Prostate gland (tissue), 2 donors: ENCODE results near the gene FARS2. TPM values are rescaled to one million over a fixed set of nuclear protein-coding genes. Genes with fewer than 3 reads are reported as not detected.

Experiments used
- DNase-seq: peaks from one replicate; pipeline ENCODE4 v3.0.0-alpha.2; 2019; ENCODE audit warnings: low spot score
- H3K27ac ChIP-seq, 2 donors: fragments of 200-600 bp; sonication (generic); 2 replicates each; pipeline ENCODE4 v1.5.1; 2017 to 2019
- H3K27me3 ChIP-seq: fragments of 200-600 bp; sonication (generic); replicated peaks from 2 replicates; pipeline ENCODE4 v1.5.1; 2019; ENCODE audit not compliant: insufficient read depth
- H3K36me3 ChIP-seq, 2 donors: fragments of 200-600 bp; sonication (generic); 1 replicate in 1 of 2; 2 replicates in 1 of 2; pipeline versions ENCODE4 v1.5.1 to v1.8.1; 2017 to 2019
- H3K4me1 ChIP-seq: fragments of 200-600 bp; sonication (generic); replicated peaks from 2 replicates; pipeline ENCODE4 v1.5.1; 2019
- H3K4me3 ChIP-seq, 2 donors: fragments of 200-600 bp; sonication (generic); 2 replicates each; pipeline ENCODE4 v1.5.1; 2017 to 2019
- H3K9me3 ChIP-seq: fragments of 200-600 bp; sonication (generic); 2 replicates; pipeline ENCODE4 v1.5.1; 2017
- CTCF ChIP-seq, 4 experiments: fragments of 200-600 bp in 2 of 4; fragments of 450-650 bp in 2 of 4; sonication (generic) in 2 of 4; IDR thresholded peaks; 1 replicate in 3 of 4; 2 replicates in 1 of 4; pipeline ENCODE4 v1.5.1; 2016 to 2019; ENCODE audit warnings: antibody characterized with exemption in 4 of 4, mild to moderate bottlenecking in 2 of 4, moderate library complexity in 2 of 4
- POLR2A ChIP-seq: fragments of 450-650 bp; IDR thresholded peaks from one replicate; pipeline ENCODE4 v1.6.1; 2016; ENCODE audit warnings: antibody characterized with exemption, mild to moderate bottlenecking
- POLR2AphosphoS5 ChIP-seq: sonication (generic); formaldehyde crosslinking; IDR thresholded peaks from one replicate; pipeline ENCODE4 v1.6.1; 2017; ENCODE audit warnings: antibody characterized with exemption
- whole genome bisulfite sequencing: methylation state at CpG from one replicate; pipeline ENCODE4 v1.1.5; 2018; 5-methylcytosine and 5-hydroxymethylcytosine counted together
- intact Hi-C: fragments of 100-400 bp; cut with DNase I; formaldehyde crosslinking; loops from one replicate; pipeline ENCODE4 v1.14.2; 2022
- total RNA-seq, 2 donors: library from RNA; depleted of rRNA; stranded (reverse); fragments of >200 nt; gene quantifications; one replicate each; pipeline ENCODE4 v1.1.0, GENCODE V29; 2016

The FARS2 gene
- total RNA-seq, 2 donors from 2014 or later, result 11.6 to 19.5 TPM

GRCh38 chr6:5504078-5504477 is 242.8 kb downstream of the FARS2 start:
- 98% methylated on average over 1 of the region's 1 CpG for WGBS
- intact Hi-C loops, result no loop called here
- no peaks in the 10 kb centered on the region for H3K36me3 ChIP-seq
- H3K9me3 ChIP-seq, result no peaks in the 10 kb centered on the region
- DNase-seq, result no peak
- H3K27ac ChIP-seq, result no peak overlapping the region
- H3K4me3 ChIP-seq, result no peak overlapping the region
- TF ChIP-seq POLR2A (no peak), CTCF (IDR thresholded peaks at IDR 0.05) (no peak), POLR2AphosphoS5 (no peak)
- H3K27me3 ChIP-seq, result no peaks in the 10 kb centered on the region
- no peaks in the 10 kb centered on the region for H3K4me1 ChIP-seq

DNA sequence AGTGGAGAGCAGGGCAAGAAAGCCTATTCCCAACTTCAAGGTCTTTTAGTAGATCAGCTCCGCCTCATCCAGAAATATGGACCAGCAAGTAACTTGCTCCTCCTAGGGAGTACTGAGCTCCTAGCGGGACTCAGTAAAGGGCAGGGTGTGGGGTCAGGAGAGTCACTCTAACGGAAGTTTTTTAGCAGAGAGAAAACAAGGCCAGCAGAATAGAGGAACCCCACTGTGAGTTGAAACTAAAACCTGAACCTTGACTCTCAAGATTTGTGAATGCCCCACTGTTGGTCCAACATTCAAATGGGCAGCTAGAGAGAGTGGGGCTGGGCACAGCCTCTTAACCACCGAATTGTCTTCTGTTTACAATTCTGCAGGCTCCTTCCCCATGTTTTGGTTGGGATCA is 244.8 kb downstream of the FARS2 start:
- no peaks in the 10 kb centered on the region for H3K27me3 ChIP-seq
- no peak for TF ChIP-seq CTCF (IDR thresholded peaks at IDR 0.05)
- no peak for TF ChIP-seq POLR2AphosphoS5
- TF ChIP-seq POLR2A, result no peak
- H3K4me1 ChIP-seq, result no peaks in the 10 kb centered on the region
- H3K27ac ChIP-seq, result no peak overlapping the region
- WGBS, result 81% methylated on average over 4 of the region's 4 CpGs
- H3K4me3 ChIP-seq, result no peak overlapping the region
- no peaks in the 10 kb centered on the region for H3K9me3 ChIP-seq
- no peak for DNase-seq
- no peaks in the 10 kb centered on the region for H3K36me3 ChIP-seq
- intact Hi-C loops, result no loop called here

GRCh38 chr6:5506597-5506996 is 245.3 kb downstream of the FARS2 start:
- Histone ChIP-seq H3K27me3 (no peaks in the 10 kb centered on the region), H3K4me1 (no peaks in the 10 kb centered on the region), H3K9me3 (no peaks in the 10 kb centered on the region), H3K27ac (no peak overlapping the region), H3K36me3 (no peaks in the 10 kb centered on the region), H3K4me3 (no peak overlapping the region)
- TF ChIP-seq CTCF (IDR thresholded peaks at IDR 0.05) (no peak), POLR2A (no peak), POLR2AphosphoS5 (no peak)
- WGBS, result 92% methylated on average over 4 of the region's 4 CpGs
- intact Hi-C loops, result no loop called here
- no peak for DNase-seq

GRCh38 chr6:5507131-5507681 is 245.9 kb downstream of the FARS2 start:
- WGBS, result 53% methylated on average over 4 of the region's 4 CpGs
- DNase-seq, result no peak
- Histone ChIP-seq H3K9me3 (no peaks in the 10 kb centered on the region), H3K36me3 (no peaks in the 10 kb centered on the region), H3K27me3 (no peaks in the 10 kb centered on the region), H3K4me3 (no peak overlapping the region), H3K4me1 (no peaks in the 10 kb centered on the region), H3K27ac (no peak overlapping the region)
- TF ChIP-seq POLR2A, result no peak
- no peak for TF ChIP-seq CTCF (IDR thresholded peaks at IDR 0.05)
- intact Hi-C loops, result no loop called here

- 94% methylated on average over 8 of the region's 8 CpGs for WGBS
- no peak for DNase-seq
- Histone ChIP-seq H3K4me3 (no peak overlapping the region), H3K27ac (no peak overlapping the region), H3K9me3 (no peaks in the 10 kb centered on the region), H3K27me3 (no peaks in the 10 kb centered on the region), H3K36me3 (no peaks in the 10 kb centered on the region), H3K4me1 (no peaks in the 10 kb centered on the region)
- no peak for TF ChIP-seq POLR2AphosphoS5
- no peak for TF ChIP-seq CTCF (IDR thresholded peaks at IDR 0.05)
- TF ChIP-seq POLR2A, result no peak
- intact Hi-C loops, result no loop called here
Observed at GRCh38 chr6:5509106-5509505, 247.8 kb downstream of the FARS2 start.
